Epithelial cell of esophagus (primary cell): ENCODE results near the gene RERGL.

Experiments used
- DNase-seq: peaks from one replicate; pipeline ENCODE4 v3.0.0; 2010; ENCODE audit warnings: low read depth
- H3K4me3 ChIP-seq: 2 replicates; pipeline ENCODE4 v1.5.1; 2011; ENCODE audit warnings: mild to moderate bottlenecking, low read length, control low read depth
- CTCF ChIP-seq: IDR thresholded peaks from 2 replicates; pipeline ENCODE4 v1.5.1; 2011; ENCODE audit warnings: low read depth, mild to moderate bottlenecking, low read length, control low read depth, inconsistent platforms; ENCODE audit not compliant: insufficient read depth; ENCODE audit errors: missing control alignments

The RERGL gene

DNA sequence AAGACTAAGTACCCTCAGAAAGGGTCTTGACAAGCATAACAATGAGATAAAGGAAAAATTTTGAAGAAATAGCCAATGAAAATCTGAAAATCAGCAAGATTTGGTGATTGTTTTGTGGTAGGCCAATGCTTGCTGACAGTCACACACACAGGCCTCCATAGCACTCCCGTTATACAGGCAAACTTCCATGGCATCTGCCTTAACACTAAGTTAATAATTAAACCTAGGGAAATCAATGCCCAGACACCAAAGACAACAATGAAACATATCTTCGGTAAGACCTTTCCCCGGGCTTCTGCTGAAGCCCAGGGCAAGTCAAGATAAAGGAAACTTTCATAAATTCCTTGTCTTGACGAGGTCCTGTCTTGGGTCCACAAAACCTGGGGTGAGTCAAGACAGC is 18.6 kb upstream of the RERGL start:
- DNase-seq: no peak
- TF ChIP-seq CTCF: no peak

GRCh38 chr12:18103624-18104023 is 13.6 kb upstream of the RERGL start:
- no peak for DNase-seq
- no peak overlapping the region for H3K4me3 ChIP-seq
- no peak for TF ChIP-seq CTCF

More for the DNA sequence above, 18.6 kb upstream of the RERGL start:
- no peak overlapping the region for H3K4me3 ChIP-seq

DNA sequence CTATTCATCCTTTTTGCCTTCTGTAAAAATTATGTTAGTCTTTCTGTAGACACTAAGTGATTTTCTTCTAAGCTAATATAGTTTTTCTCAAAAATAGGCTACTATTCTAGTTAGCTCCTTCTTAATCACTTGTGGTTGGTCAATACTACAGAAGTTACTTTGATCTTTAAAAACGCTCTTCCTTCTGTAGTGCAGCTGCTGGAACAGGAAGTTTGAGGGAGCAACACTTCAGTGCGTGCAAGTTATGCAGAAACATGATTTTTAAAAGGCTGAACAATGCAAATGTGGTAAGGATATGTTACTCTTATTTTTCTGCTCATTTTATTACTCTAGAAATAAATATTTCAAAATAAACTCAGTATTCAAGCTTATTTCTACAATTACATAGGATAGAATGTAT is 11.1 kb upstream of the RERGL start:
- no peak overlapping the region for H3K4me3 ChIP-seq
- no peak for TF ChIP-seq CTCF
- no peak for DNase-seq

GRCh38 chr12:18084080-18084479 is 5.9 kb downstream of the RERGL start:
- H3K4me3 ChIP-seq: no peak overlapping the region
- DNase-seq: no peak
- no peak for TF ChIP-seq CTCF

- peak; percentile 36 for DNase-seq
- no peak for TF ChIP-seq CTCF
- no peak overlapping the region for H3K4me3 ChIP-seq
Measured at GRCh38 chr12:18079541-18080246, 10.3 kb downstream of the RERGL start.

- peak; percentile 67 for DNase-seq
- H3K4me3 ChIP-seq: no peak overlapping the region
- TF ChIP-seq CTCF: no peak
Measured at GRCh38 chr12:18074001-18074400, 16.0 kb downstream of the RERGL start.

DNA sequence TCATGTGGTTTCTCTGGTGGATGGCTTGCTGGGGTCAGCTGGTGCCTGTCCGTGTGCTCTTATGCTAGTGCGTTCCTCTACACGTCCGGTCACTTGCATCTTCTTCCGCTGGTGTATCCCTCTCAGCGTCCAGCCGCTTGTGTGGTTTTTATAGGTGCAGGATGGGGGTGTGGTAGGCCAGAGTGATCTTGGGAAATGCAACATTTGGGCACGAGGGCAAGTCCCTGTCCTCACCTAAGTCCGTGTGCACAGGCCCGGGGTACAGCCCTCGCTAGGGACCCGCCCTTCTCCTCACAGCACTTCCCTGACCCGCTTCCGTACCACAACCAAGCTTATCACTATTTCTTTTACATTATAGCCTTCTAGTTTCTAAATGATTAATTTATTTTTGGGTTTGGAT is 17.3 kb downstream of the RERGL start:
- no peak for DNase-seq
- no peak overlapping the region for H3K4me3 ChIP-seq
- TF ChIP-seq CTCF: no peak
